ENCODE data around the gene HSD3B7.

DNA sequence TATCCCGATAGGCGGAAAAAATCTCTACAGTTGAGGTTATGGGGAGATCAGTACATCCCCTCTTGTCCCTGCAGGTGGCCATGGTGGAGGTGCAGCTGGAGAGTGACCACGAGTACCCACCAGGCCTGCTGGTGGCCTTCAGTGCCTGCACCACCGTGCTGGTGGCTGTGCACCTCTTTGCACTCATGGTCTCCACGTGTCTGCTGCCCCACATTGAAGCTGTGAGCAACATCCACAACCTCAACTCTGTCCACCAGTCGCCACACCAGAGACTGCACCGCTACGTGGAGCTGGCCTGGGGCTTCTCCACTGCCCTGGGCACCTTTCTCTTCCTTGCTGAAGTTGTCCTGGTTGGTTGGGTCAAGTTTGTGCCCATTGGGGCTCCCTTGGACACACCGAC is 31.9 kb upstream of the HSD3B7 start:
- TF ChIP-seq POLR2A (IDR thresholded peaks at IDR 0.05) (no peak), POLR2AphosphoS5 (IDR thresholded peaks at IDR 0.05) (no peak)
- TF ChIP-seq, protein P1, sequence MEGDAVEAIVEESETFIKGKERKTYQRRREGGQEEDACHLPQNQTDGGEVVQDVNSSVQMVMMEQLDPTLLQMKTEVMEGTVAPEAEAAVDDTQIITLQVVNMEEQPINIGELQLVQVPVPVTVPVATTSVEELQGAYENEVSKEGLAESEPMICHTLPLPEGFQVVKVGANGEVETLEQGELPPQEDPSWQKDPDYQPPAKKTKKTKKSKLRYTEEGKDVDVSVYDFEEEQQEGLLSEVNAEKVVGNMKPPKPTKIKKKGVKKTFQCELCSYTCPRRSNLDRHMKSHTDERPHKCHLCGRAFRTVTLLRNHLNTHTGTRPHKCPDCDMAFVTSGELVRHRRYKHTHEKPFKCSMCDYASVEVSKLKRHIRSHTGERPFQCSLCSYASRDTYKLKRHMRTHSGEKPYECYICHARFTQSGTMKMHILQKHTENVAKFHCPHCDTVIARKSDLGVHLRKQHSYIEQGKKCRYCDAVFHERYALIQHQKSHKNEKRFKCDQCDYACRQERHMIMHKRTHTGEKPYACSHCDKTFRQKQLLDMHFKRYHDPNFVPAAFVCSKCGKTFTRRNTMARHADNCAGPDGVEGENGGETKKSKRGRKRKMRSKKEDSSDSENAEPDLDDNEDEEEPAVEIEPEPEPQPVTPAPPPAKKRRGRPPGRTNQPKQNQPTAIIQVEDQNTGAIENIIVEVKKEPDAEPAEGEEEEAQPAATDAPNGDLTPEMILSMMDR (IDR thresholded peaks at IDR 0.05 in 8 of 11, conservative IDR thresholded peaks at IDR 0.05 in 3 of 11): no peak

Data from spleen (tissue), 7 donors.